Measurements from ENCODE around the gene SUSD6. TPM values are rescaled to one million over a fixed set of nuclear protein-coding genes. Genes with fewer than 3 reads are reported as not detected.
A peak's percentile ranks its signal among the peaks of the same experiment; 100 is the strongest.

Gene SUSD6
- total and polyA plus RNA-seq, 9 of the 15 experiments (the other 6 are each of a cell fraction or from before 2014, with no cell fraction given), result 2.9 to 20.7 (median 5.6) TPM

DNA sequence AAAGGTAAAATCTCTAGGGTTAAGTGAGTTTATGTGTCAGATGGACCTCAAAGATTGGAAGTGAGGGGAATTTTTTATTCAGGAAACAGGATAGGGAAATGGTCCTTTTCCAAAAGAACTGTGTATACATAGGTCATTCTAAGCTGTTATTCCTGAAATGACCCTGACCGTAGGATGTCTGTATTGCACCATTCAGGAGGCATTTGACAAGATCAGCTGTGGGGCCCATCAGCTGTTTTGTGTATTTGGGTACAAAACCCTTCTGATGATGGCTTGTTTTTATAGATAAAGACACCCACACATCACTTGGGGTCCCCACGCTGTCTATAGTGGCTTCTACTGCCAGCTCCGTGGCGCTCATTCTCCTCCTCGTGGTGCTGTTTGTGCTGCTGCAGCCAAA, 92.9 kb downstream of the SUSD6 start:
- Histone ChIP-seq H3K4me2 (ENCODE audit: insufficient read depth, low read length) (no peak overlapping the region), H3K79me2 (ENCODE audit: control insufficient read depth, insufficient read depth, low read length) (peaks cover 55% of the 10 kb centered on the region), H2AFZ (ENCODE audit: low read depth, low read length) (no peak overlapping the region), H3K27ac (ENCODE audit: extremely low read depth, low read depth, low read length) (0 out of 3 replicates have a peak overlapping the region, but pooled peaks have one; percentile 25), H3K4me3 (no peak overlapping the region), H3K9me1 (ENCODE audit: control insufficient read depth, insufficient read depth, low read length) (no peaks in the 10 kb centered on the region), H3K27me3 (ENCODE audit: control insufficient read depth in 2 of 2, insufficient read depth in 2 of 2, low read length in 2 of 2) (no peaks in the 10 kb centered on the region), H3K9me3 (replicated peaks; ENCODE audit: control insufficient read depth, insufficient read depth, low read depth, low read length) (no peaks in the 10 kb centered on the region), H3K9ac (ENCODE audit: insufficient read depth in 1 of 2, low read depth in 2 of 2, low read length in 2 of 2) (no peak overlapping the region), H3K4me1 (replicated peaks in 1 of 2; ENCODE audit: control insufficient read depth in 2 of 2, insufficient read depth in 2 of 2, low read length in 2 of 2) (peaks cover 12 to 44% of the 10 kb centered on the region in 2 experiments; a peak in 4 of 5 replicates), H3K36me3 (ENCODE audit: control insufficient read depth, insufficient read depth, low read length) (peaks cover 56% of the 10 kb centered on the region), H4K20me1 (replicated peaks; ENCODE audit: control insufficient read depth, insufficient read depth, low read length) (no peaks in the 10 kb centered on the region)
- intact Hi-C loops (cut with micrococcal nuclease) (loop anchor here (5.0 kb wide), 1 partner anchor 52 kb away; no protein-coding TSS in a partner anchor), in situ Hi-C loops (cut with MboI) (no loop called here)
- CTCF ChIA-PET (ENCODE audit: low intra/inter-chr PET ratio), result no interaction called here
- FAIRE-seq, result no peak
- POLR2A ChIA-PET, result interaction anchor here (1.0 to 1.6 kb wide), 2 partner anchors 10 to 93 kb away, joined by 3 to 4 read pairs; partner anchors contain the start of gene SUSD6
- WGBS (ENCODE audit: insufficient coverage, low coverage, missing lambda C conversion rate), result 87% methylated on average over 5 of the region's 5 CpGs
- no TSS peak for BruUV-seq (replicated peaks)
- DNase-seq (ENCODE audit: extremely low read depth in 1 of 4, low spot score in 3 of 4), result no peak
- no peak for ATAC-seq
- no peak for TF ChIP-seq CBX5 (IDR thresholded peaks at IDR 0.05; ENCODE audit: borderline replicate concordance, low read depth)
- TF ChIP-seq NUFIP1 (IDR thresholded peaks at IDR 0.05; ENCODE audit: partially characterized antibody), result no peak
- TF ChIP-seq PHF8 (IDR thresholded peaks at IDR 0.05; ENCODE audit: borderline replicate concordance, low read length), result no peak
- TF ChIP-seq, protein P1, sequence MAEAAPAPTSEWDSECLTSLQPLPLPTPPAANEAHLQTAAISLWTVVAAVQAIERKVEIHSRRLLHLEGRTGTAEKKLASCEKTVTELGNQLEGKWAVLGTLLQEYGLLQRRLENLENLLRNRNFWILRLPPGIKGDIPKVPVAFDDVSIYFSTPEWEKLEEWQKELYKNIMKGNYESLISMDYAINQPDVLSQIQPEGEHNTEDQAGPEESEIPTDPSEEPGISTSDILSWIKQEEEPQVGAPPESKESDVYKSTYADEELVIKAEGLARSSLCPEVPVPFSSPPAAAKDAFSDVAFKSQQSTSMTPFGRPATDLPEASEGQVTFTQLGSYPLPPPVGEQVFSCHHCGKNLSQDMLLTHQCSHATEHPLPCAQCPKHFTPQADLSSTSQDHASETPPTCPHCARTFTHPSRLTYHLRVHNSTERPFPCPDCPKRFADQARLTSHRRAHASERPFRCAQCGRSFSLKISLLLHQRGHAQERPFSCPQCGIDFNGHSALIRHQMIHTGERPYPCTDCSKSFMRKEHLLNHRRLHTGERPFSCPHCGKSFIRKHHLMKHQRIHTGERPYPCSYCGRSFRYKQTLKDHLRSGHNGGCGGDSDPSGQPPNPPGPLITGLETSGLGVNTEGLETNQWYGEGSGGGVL (CRISPR knock-in tag; IDR thresholded peaks at IDR 0.05), result no peak
